ENCODE results near the gene ASZ1.
A peak's percentile ranks its signal among the peaks of the same experiment; 100 is the strongest.

- TF ChIP-seq CTCF (conservative IDR thresholded peaks at IDR 0.05; ENCODE audit: low read depth, low read length) (peak; percentile 42), POLR2A (IDR thresholded peaks at IDR 0.05; ENCODE audit: low read depth, low read length) (no peak), SMC3 (IDR thresholded peaks at IDR 0.05; ENCODE audit: low read depth, low read length) (peak; percentile 25; the same call in 1 of the 2 replicates), FOS (IDR thresholded peaks at IDR 0.05; ENCODE audit: low read depth, low read length) (no peak), RCOR1 (IDR thresholded peaks at IDR 0.05; ENCODE audit: insufficient replicate concordance, low read length) (no peak), USF2 (IDR thresholded peaks at IDR 0.05; ENCODE audit: low read depth, low read length) (no peak), RFX5 (IDR thresholded peaks at IDR 0.05; ENCODE audit: low read depth, low read length) (no peak), BHLHE40 (IDR thresholded peaks at IDR 0.05; ENCODE audit: low read depth, low read length) (no peak), MXI1 (IDR thresholded peaks at IDR 0.05; ENCODE audit: borderline replicate concordance, low read depth, low read length) (no peak), NFE2L2 (IDR thresholded peaks at IDR 0.05; ENCODE audit: low read depth, low read length) (no peak), RAD21 (IDR thresholded peaks at IDR 0.05; ENCODE audit: low read length) (peak; percentile 14; the same call in 1 of the 2 replicates), CEBPB (IDR thresholded peaks at IDR 0.05; ENCODE audit: low read depth, low read length) (no peak), MAFK (IDR thresholded peaks at IDR 0.05; ENCODE audit: low read depth, low read length) (no peak), ELK1 (IDR thresholded peaks at IDR 0.05; ENCODE audit: borderline replicate concordance, low read depth, low read length) (no peak)
Measured at GRCh38 chr7:117375380-117375779, 51.9 kb downstream of the ASZ1 start.
